ENCODE measurements around the gene DPEP2. TPM values are rescaled to one million over a fixed set of nuclear protein-coding genes. Genes with fewer than 3 reads are reported as not detected.
A peak's percentile ranks its signal among the peaks of the same experiment; 100 is the strongest.
"Not testable (repeated sequence)": the region's sequence is repeated elsewhere in the genome, so short reads cannot be mapped to it uniquely, and the experiment has no call there.

DPEP2 gene
- total RNA-seq, 1 donor from 2014 or later = not detected

DNA sequence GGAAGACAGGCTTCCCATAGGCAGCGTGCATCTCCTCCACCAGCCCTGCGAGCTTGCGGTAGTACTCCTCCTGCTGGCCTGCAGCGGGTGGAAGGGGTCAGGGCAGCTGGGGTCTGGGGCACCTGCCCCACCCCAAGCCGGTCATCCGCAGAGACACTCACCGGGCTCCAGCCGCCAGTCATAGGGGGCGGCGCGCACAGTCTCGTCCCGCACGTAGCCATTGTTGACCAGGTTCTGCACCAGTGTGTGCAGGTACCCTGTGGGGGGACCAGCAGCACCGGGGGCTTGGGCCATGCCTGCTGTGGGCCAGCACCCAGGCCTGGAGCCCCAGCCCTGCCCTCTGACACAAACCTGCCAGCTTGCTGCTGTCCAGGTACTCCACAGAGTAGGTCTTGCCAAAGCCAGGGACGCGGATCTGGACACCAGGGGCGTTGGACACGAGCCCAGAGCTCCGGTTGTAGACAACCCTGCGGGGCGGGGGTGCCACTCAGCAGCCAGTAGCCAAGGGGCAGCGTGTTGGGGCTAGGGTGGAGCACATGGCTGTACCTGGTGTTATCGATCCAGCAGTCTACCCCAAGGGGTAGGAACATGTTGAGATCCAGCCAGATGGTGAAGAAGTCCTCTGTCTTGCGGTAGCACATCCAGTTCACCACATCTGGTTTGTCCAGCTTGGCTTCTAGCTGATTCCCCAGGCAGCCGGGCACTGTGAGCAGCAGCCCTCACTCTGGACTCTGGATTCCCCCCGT lies 56.6 kb downstream of the DPEP2 start:
- no peak overlapping the region for H3K27ac Mint-ChIP-seq
- H3K27me3 Mint-ChIP-seq (ENCODE audit: low read depth) = no peaks in the 10 kb centered on the region
- no peak overlapping the region for H3K4me3 Mint-ChIP-seq
- H3K36me3 Mint-ChIP-seq = peaks cover 6% of the 10 kb centered on the region
- no peaks in the 10 kb centered on the region for H3K9me3 Mint-ChIP-seq
- H3K4me1 Mint-ChIP-seq = no peaks in the 10 kb centered on the region
- DNase-seq (ENCODE audit: low spot score in 2 of 2, unreplicated experiment in 2 of 2) = no peak
- no peak for TF ChIP-seq CTCF (IDR thresholded peaks at IDR 0.05; ENCODE audit: unreplicated experiment)

GRCh38 chr16:67942200-67942509 lies 57.1 kb downstream of the DPEP2 start:
- Mint-ChIP-seq H3K4me1 (peaks cover 4% of the 10 kb centered on the region), H3K9me3 (no peaks in the 10 kb centered on the region), H3K27ac (no peak overlapping the region), H3K4me3 (no peak overlapping the region), H3K36me3 (peaks cover 6% of the 10 kb centered on the region), H3K27me3 (ENCODE audit: low read depth) (no peaks in the 10 kb centered on the region)
- no peak for TF ChIP-seq CTCF (IDR thresholded peaks at IDR 0.05; ENCODE audit: unreplicated experiment)
- DNase-seq (ENCODE audit: low spot score in 2 of 2, unreplicated experiment in 2 of 2) = no peak

DNA sequence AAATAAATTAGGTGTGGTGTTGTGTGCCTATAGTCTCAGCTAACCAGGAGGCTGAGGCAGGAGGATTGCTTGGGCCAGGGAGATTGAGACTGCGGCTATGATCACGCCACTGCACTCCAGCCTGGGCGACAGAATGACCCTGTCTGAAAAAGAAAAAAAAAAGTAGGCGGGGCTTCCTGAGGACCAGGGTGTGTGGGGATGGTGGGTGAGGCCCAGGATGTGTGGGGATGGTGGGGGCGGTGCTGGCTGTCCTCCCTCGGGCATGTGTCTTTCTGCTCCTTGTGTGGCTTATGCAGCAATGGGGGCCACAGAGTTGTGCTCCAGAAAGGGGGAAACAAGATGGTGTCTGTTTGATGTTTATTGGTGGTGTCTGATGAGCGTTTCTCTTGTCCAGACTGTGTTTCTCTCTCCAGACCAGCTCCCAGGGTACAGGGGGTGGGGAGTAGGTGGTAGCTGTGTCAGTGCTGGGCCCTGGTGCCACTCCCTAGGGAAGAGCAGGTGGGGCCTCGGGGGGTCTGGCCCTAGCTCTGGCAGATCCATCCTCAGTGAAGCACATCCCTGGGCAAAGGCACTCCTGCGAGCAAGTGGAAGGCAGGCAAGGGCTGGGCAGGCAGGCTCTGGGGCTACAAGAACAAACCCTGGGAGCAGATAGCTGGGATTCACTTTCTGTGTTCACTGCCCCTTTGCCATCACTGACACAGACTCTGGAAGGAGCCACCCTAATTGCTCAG lies 57.6 kb downstream of the DPEP2 start:
- DNase-seq (ENCODE audit: low spot score in 2 of 2, unreplicated experiment in 2 of 2) = no peak
- no peaks in the 10 kb centered on the region for H3K27me3 Mint-ChIP-seq (ENCODE audit: low read depth)
- no peak for TF ChIP-seq CTCF (IDR thresholded peaks at IDR 0.05; ENCODE audit: unreplicated experiment)
- H3K27ac Mint-ChIP-seq = peak overlapping the region; percentile 12
- no peaks in the 10 kb centered on the region for H3K9me3 Mint-ChIP-seq
- no peak overlapping the region for H3K4me3 Mint-ChIP-seq
- peaks cover 6% of the 10 kb centered on the region for H3K36me3 Mint-ChIP-seq
- H3K4me1 Mint-ChIP-seq = peaks cover 8% of the 10 kb centered on the region

- H3K4me1 Mint-ChIP-seq = peaks cover 10% of the 10 kb centered on the region
- TF ChIP-seq CTCF (IDR thresholded peaks at IDR 0.05; ENCODE audit: unreplicated experiment) = no peak
- no peaks in the 10 kb centered on the region for H3K9me3 Mint-ChIP-seq
- H3K27ac Mint-ChIP-seq = no peak overlapping the region
- H3K4me3 Mint-ChIP-seq = no peak overlapping the region
- peaks cover 2% of the 10 kb centered on the region for H3K36me3 Mint-ChIP-seq
- H3K27me3 Mint-ChIP-seq (ENCODE audit: low read depth) = no peaks in the 10 kb centered on the region
- no peak for DNase-seq (ENCODE audit: low spot score in 2 of 2, unreplicated experiment in 2 of 2)
These were observed 58.7 kb downstream of the DPEP2 start for GRCh38 chr16:67940446-67941089.

DNA sequence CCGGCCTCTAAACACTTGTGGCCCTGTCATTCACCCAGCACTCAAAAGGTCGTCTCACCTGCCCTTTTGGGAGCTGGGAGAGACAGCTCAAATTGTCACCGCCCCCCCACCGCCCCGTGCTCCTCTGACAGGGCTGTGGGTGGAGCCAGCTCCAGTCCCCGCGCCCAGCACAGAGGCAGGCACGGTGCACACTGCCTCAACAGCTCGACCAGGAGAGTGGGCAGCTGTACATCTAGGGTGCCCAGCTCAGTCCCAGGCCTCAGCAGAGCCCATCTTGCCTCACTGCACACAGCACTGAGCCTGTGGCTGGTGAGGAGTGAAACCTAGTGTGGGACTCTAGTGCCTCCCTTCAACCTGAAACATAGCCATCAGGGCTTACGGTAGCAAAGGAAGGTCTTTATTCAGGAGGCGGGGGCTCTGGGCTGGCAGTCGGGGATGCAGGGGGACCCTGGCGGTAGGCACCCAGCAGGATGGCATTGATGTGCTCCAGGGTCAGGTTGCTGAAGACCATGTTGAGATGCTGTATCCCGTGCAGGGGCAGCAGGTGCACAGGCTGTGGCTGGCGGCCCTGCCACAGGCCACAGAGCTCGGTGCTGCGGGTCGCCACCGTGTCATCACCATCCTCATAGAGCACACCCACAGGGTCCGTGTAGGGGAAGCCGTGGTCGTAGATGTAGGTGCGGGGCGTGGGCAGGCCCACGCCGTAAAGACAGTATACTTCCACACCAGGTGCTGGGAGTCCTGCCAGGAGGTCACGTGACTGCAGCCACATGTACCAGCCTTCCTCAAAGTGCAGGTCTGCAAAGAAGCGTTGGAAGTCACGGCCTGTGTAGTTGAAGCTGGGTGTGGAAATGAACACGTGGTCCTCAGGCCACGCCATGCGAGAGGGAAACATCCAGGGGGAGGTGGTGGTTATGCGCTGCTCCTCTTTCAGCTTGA lies 59.5 kb downstream of the DPEP2 start:
- Mint-ChIP-seq H3K27me3 (ENCODE audit: low read depth) (no peaks in the 10 kb centered on the region), H3K27ac (no peak overlapping the region), H3K4me3 (no peak overlapping the region), H3K9me3 (no peaks in the 10 kb centered on the region), H3K36me3 (peaks cover 2% of the 10 kb centered on the region), H3K4me1 (peaks cover 18% of the 10 kb centered on the region)
- no peak for TF ChIP-seq CTCF (IDR thresholded peaks at IDR 0.05; ENCODE audit: unreplicated experiment)
- DNase-seq (ENCODE audit: low spot score in 2 of 2, unreplicated experiment in 2 of 2) = no peak

DNA sequence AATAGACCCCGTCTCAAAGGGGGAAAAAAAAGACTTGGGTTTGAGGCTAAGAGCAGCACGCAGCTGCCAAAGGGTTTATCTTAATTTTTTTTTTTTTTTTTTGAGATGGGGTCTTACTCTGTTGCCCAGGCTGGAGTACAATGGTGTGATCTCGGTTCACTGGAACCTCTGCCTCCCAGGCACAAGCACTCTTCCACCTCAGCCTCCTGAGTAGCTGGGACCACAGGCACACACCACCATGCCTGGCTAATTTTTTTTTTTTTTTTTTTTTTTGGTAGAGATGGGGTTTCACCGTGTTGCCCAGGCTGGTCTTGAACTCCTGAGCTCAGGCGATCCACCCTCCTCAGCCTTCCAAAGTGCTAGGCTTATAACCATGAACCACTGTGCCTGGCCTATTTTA lies 61.6 kb downstream of the DPEP2 start:
- H3K9me3 Mint-ChIP-seq; H3K36me3 Mint-ChIP-seq; H3K4me3 Mint-ChIP-seq; H3K27ac Mint-ChIP-seq; H3K27me3 Mint-ChIP-seq (ENCODE audit: low read depth); DNase-seq (ENCODE audit: low spot score in 2 of 2, unreplicated experiment in 2 of 2): not testable (repeated sequence)
- H3K4me1 Mint-ChIP-seq = peaks cover 20% of the 10 kb centered on the region
